Retinal pigment epithelial cell (primary cell): ENCODE results near the gene SSH3.

Experiments
- DNase-seq: peaks from one replicate; pipeline ENCODE4 v3.0.0-alpha.2; 2010; ENCODE audit warnings: low read depth
- H3K4me3 ChIP-seq: 2 replicates; pipeline ENCODE4 v1.5.1; 2011; ENCODE audit warnings: mild to moderate bottlenecking, low read length, control low read depth, moderate library complexity
- TF ChIP-seq, protein P1 (sequence below): conservative IDR thresholded peaks from 2 replicates; pipeline ENCODE4 v1.5.1; 2011; ENCODE audit warnings: low read depth, low read length, control low read depth, inconsistent platforms

SSH3 gene

DNA sequence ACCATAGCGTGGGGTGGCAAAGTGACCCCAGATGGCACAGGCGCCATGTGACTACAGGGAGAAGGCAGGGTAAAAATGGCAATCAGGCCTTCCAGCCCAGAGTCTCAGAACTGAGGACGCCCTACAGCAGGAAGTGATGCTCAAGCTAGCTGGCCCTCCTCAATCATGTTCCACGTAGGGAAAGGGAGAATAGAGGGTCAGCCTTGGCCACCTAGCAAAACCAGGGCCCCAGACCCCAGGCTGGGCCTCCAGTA is 15.2 kb upstream of the SSH3 start:
- peak overlapping the region; percentile 64 for H3K4me3 ChIP-seq
- TF ChIP-seq, protein P1, sequence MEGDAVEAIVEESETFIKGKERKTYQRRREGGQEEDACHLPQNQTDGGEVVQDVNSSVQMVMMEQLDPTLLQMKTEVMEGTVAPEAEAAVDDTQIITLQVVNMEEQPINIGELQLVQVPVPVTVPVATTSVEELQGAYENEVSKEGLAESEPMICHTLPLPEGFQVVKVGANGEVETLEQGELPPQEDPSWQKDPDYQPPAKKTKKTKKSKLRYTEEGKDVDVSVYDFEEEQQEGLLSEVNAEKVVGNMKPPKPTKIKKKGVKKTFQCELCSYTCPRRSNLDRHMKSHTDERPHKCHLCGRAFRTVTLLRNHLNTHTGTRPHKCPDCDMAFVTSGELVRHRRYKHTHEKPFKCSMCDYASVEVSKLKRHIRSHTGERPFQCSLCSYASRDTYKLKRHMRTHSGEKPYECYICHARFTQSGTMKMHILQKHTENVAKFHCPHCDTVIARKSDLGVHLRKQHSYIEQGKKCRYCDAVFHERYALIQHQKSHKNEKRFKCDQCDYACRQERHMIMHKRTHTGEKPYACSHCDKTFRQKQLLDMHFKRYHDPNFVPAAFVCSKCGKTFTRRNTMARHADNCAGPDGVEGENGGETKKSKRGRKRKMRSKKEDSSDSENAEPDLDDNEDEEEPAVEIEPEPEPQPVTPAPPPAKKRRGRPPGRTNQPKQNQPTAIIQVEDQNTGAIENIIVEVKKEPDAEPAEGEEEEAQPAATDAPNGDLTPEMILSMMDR: no peak
- DNase-seq: no peak

DNA sequence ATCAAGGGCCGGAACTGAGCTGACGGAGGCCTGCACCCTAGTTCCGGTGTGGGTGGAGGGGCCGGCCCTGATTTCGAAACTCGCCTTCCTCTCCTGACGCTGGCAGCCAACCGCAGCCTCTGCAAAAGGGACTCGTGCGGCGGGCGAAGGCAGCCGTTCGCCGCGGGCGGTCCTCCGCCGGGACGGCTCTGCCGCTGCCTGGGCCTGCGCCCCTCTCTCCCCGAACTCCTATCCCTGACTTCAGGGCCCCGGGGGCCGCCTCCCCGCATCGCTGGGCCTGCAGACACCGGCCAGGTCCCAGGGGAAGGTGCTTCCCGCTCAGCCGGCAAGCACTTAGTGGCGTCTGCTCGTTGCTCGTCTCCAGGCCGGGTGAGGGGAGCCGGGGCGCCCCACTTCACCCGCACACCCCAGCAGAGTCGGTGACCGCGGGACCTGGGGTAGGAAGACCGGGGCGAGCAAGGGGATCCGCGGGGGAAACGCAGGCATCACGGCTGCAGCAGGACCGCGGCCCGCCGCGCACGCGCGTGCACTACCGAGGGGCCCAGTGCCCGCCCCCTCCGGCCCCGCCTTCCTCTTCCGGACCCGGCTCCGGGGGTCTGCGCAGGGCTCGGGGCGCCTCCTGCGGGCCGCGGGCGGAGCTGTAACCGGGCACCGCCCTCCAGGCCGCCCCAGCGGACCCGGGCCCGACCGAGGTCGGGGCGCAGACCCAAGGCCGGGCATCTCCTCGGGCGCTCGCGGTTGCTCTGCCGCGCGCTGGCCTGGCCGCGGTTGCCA is 14.7 kb upstream of the SSH3 start:
- peak overlapping the region; percentile 64 for H3K4me3 ChIP-seq
- DNase-seq: no peak

DNA sequence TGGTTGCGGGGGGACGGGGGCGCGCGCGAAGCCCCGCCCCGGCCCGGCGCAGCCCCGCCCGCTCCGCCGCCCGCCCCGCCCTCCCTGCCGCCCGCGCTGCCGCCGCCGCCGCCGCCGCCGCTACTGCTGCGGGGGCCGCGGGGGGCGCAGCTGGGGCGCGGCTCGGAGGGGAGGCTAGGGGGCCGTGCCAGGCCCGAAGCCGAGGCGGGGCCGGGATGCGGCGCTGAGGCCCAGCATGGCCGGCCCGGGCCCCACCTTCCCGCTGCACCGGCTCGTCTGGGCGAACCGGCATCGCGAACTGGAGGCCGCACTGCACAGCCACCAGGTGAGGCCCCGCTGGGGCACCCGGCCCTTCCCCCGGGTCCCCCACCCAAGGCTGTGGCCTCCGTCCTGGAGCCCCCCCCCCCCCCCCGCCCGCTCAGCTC is 14.1 kb upstream of the SSH3 start, which contains the start of gene ANKRD13D:
Gene ANKRD13D, plus strand, starts transcription at position 78 of the 425 bp plus-strand sequence. Its CDS starts 158 bp downstream, at position 236.
- peak within 1 kb of the TSS; percentile 71 for H3K4me3 ChIP-seq
- TF ChIP-seq, protein P1: no peak
- no peak for DNase-seq

More for the DNA sequence above, 14.7 kb upstream of the SSH3 start:
- TF ChIP-seq, protein P1: peak; percentile 16

DNA sequence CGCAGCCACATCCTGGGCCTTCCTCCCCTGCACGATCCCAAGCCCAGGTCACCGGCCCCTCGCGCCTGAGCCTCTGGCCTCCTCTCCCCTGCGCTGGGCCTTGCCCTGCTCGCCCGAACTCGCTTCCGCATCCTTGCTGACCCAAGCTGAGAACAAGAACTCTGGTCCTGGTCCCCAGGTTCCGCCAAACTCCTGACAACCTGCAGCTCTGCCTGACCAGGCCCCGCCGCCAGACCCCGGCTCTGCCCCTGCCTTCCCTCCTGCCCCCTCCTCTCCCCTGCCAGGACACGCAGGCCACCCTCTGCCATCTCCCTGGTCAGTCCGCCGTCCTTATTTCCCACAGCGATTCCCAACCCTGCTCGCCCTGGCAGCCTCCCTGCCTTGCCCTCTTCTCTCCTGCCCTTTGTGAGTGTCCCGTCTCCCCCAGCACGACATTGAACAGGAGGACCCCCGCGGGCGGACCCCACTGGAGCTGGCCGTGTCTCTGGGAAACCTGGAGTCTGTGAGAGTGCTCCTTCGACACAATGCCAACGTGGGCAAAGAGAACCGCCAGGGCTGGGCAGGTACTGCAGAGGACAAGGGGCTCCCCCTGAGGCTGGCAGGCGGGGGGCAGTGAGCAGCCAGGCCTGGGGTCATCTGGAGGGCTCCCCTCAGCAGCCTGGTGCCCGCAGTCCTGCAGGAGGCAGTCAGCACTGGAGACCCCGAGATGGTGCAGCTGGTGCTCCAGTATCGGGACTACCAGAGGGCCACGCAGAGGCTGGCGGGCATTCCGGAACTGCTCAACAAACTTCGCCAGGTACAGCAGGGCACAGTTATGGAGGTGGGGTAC is 13.5 kb upstream of the SSH3 start:
- TF ChIP-seq, protein P1: no peak
- DNase-seq: no peak
- peak overlapping the region; percentile 71 for H3K4me3 ChIP-seq

DNA sequence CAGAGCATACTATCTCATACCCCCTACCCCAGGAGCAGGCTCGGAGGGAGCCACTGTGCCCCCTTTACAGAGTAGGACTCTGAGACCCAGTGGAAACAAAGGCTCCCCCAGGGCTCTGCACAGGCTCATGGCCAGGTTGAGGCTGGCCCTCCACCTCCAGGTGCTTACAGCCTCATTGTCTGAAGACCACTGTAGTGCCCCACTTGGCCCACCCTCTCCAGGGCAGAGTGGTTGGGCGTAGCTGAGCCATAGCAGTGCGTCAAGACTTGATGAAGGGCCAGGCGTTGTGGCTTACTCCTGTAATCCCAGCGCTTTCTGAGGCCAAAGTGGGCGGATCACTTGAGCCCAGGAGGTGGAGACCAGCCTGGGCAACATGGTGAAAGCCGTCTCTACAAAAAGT is 12.5 kb upstream of the SSH3 start:
- peak; percentile 82 for DNase-seq
- no peak overlapping the region for H3K4me3 ChIP-seq
- TF ChIP-seq, protein P1: no peak

DNA sequence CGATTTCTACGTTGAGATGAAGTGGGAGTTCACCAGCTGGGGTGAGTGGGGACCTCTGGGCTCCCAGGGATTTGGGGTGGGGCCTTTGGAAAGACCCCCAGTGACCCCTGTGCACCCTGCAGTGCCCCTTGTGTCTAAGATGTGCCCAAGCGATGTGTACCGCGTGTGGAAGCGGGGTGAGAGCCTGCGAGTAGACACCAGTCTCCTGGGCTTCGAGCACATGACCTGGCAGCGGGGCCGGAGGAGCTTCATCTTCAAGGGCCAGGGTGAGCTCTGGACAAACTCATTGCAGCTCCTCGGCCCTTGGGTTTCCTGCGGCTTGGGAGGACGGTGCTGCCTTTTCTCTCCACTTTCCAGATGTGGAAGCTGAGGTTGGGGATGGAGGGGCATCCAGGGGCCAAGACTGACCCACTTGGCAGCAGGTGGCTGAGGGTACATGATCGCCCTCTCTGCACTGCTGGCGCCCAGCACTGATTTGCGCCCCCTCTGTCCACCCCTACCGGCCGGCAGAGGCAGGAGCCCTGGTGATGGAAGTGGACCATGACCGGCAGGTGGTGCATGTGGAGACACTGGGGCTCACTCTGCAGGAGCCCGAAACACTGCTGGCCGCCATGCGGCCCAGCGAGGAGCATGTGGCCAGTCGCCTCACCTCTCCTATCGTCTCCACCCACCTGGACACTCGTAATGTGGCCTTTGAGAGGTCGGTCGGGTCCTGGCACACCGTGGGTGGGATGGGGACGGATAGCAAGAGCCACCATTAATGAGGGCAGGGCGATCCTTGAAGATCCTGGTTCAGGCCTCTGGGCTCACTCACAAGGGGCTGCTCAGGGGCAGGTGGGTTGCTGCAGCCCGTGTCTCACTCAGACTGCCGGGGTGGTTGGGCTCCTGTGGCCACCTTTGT is 11.6 kb upstream of the SSH3 start:
- no peak for DNase-seq
- H3K4me3 ChIP-seq: no peak overlapping the region
- TF ChIP-seq, protein P1: no peak
